Peyer's patch (tissue), 4 donors: Measurements from ENCODE around the gene ATP7B. TPM values are rescaled to one million over a fixed set of nuclear protein-coding genes. Genes with fewer than 3 reads are reported as not detected.

ENCODE experiments used
- DNase-seq, 3 donors: peaks; one replicate each; pipeline ENCODE4 v3.0.0-alpha.2; 2017 to 2019
- H3K27ac ChIP-seq, 4 donors: fragments of 200-600 bp; sonication (generic); one replicate each; pipeline ENCODE4 v1.5.1; 2016 to 2019
- H3K27me3 ChIP-seq, 2 donors: fragments of 200-600 bp; sonication (generic); one replicate each; pipeline ENCODE4 v1.5.1; 2019
- H3K36me3 ChIP-seq, 3 donors: fragments of 200-600 bp; sonication (generic); one replicate each; pipeline ENCODE4 v1.5.1; 2016 to 2019
- H3K4me1 ChIP-seq, 4 donors: fragments of 200-600 bp; sonication (generic); one replicate each; pipeline ENCODE4 v1.5.1; 2016 to 2019
- H3K4me3 ChIP-seq, 4 donors: fragments of 200-600 bp; sonication (generic); 1 replicate in 3 of 4; 2 replicates in 1 of 4; pipeline ENCODE4 v1.5.1; 2016 to 2019; ENCODE audit warnings: mild to moderate bottlenecking in 1 of 4
- H3K9me3 ChIP-seq, 4 donors: fragments of 200-600 bp; sonication (generic); one replicate each; pipeline ENCODE4 v1.5.1; 2016 to 2019; ENCODE audit warnings: mild to moderate bottlenecking in 1 of 4
- CTCF ChIP-seq, 6 experiments: fragments of 450-650 bp in 4 of 6; fragments of 200-600 bp in 2 of 6; sonication (generic) in 1 of 6; IDR thresholded peaks; one replicate each; pipeline ENCODE4 v1.5.1; 2017 to 2019; ENCODE audit warnings: antibody characterized with exemption in 6 of 6, mild to moderate bottlenecking in 3 of 6, moderate library complexity in 1 of 6
- POLR2A ChIP-seq, 2 donors: fragments of 450-650 bp; IDR thresholded peaks; one replicate each; pipeline ENCODE4 v1.5.1; 2017; ENCODE audit warnings: antibody characterized with exemption in 2 of 2, mild to moderate bottlenecking in 2 of 2, moderate library complexity in 2 of 2
- total RNA-seq, 4 donors: library from RNA; depleted of rRNA; stranded (reverse); fragments of >200 nt; gene quantifications; one replicate each; pipeline ENCODE4 v1.1.0, GENCODE V29; 2016

Gene ATP7B
- total RNA-seq, 4 donors from 2014 or later, result 5.0 to 40.2 (median 33.0) TPM

DNA sequence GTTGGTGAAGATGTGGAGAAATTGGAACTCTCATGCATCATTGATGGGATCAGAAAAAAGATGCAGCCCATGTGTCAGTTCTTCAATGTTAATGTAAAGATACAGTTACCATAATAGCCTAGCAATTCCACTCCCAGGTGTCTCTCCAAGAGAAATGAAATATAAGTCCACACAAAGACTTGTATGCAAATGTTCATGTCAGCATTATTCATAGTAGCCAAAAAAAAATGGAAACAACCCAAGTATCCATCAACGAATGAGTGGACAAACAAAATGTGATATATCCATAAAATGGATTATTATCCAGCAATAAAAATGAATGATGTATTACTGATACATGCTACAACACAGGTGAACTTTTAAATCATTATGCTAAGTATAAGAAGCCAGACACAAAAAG is 110.8 kb downstream of the ATP7B start:
- no peaks in the 10 kb centered on the region for H3K9me3 ChIP-seq
- no peak overlapping the region for H3K27ac ChIP-seq
- no peaks in the 10 kb centered on the region for H3K4me1 ChIP-seq
- DNase-seq, result no peak
- H3K27me3 ChIP-seq, result no peaks in the 10 kb centered on the region
- TF ChIP-seq CTCF (IDR thresholded peaks at IDR 0.05) (no peak), POLR2A (IDR thresholded peaks at IDR 0.05) (no peak)
- no peak overlapping the region for H3K4me3 ChIP-seq
- H3K36me3 ChIP-seq, result no peaks in the 10 kb centered on the region

DNA sequence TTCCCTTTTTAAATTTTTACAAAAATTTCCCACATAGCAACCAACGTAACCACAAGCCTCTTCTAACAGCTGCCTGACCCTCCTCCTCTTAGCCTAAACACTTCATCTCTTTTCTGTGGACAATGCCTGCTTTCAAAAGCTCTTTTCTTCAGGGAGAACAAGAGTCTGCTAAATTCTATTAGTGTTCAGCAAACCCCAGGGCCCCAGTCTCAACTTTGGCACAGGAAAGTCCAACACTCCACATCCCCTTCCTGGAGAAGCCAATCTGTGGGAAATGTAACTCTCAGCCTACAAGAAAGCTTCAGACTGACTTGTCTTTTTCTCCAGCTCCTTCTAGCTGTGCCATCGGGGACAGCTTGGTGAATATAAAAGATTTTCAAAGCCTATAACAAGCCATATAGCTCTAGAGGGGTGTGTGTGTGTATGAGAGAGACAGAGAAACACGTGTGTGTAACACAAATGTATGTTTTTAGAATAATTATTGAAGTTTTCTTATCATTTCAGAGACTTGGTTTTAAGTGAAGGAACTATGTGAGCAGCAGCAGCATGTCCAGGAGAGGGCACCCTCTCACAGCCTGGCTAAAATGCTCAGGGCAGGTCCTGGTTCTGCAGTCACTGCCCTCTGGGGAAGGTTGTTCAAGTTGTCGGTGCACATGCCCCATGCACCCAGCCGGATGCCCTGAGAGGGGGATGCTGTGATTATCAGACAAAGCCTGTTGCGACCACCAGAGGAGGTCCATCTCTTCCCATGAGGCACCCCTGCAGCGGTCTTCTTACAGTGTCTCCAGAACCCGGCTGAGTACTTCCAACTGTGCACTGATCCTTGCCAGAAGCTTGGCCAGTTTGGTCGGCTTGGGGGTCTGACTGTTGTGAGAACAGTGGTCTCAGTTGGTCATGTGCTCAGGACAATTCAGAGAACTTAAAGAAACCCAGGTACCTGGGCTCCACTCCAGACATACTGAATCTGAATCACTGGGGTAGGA is 115.1 kb downstream of the ATP7B start:
- Histone ChIP-seq H3K27me3 (no peaks in the 10 kb centered on the region), H3K9me3 (no peaks in the 10 kb centered on the region), H3K36me3 (no peaks in the 10 kb centered on the region), H3K4me3 (no peak overlapping the region), H3K27ac (no peak overlapping the region), H3K4me1 (no peaks in the 10 kb centered on the region)
- peak in 2 of 3 donors; percentile 58 to 71 for DNase-seq
- peak in 4 of 6 experiments; percentile 48 to 65 (median 63) for TF ChIP-seq CTCF (IDR thresholded peaks at IDR 0.05)
- no peak for TF ChIP-seq POLR2A (IDR thresholded peaks at IDR 0.05)

- Histone ChIP-seq H3K27ac (no peak overlapping the region), H3K27me3 (no peaks in the 10 kb centered on the region), H3K4me1 (no peaks in the 10 kb centered on the region), H3K4me3 (no peak overlapping the region), H3K36me3 (no peaks in the 10 kb centered on the region), H3K9me3 (no peaks in the 10 kb centered on the region)
- TF ChIP-seq POLR2A (IDR thresholded peaks at IDR 0.05), result no peak
- TF ChIP-seq CTCF (IDR thresholded peaks at IDR 0.05), result no peak
- DNase-seq, result no peak
These were observed 117.0 kb downstream of the ATP7B start for GRCh38 chr13:51894239-51894638.

DNA sequence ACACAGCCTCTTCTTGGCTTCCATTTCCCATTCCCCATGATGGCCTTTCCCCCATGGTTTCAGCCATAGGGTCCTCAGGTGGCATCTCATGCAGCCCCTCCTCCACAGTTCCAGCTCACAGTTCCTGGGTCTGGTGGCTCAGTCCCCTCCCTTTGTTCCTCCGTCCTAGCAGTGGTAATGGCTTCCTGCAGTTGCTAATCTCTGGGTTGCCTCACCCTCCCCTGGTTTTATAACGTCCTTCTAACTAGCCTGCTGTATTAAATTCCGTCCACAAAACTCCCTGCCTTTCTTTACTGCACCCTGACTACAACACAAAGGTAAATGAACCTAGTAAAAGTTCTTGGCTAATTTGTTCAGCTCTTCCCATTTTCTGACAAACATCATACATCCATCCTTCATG is 118.6 kb downstream of the ATP7B start:
- TF ChIP-seq POLR2A (IDR thresholded peaks at IDR 0.05) (no peak), CTCF (IDR thresholded peaks at IDR 0.05) (no peak)
- Histone ChIP-seq H3K36me3 (no peaks in the 10 kb centered on the region), H3K4me3 (no peak overlapping the region), H3K9me3 (no peaks in the 10 kb centered on the region), H3K27ac (no peak overlapping the region), H3K27me3 (no peaks in the 10 kb centered on the region), H3K4me1 (no peaks in the 10 kb centered on the region)
- no peak for DNase-seq

DNA sequence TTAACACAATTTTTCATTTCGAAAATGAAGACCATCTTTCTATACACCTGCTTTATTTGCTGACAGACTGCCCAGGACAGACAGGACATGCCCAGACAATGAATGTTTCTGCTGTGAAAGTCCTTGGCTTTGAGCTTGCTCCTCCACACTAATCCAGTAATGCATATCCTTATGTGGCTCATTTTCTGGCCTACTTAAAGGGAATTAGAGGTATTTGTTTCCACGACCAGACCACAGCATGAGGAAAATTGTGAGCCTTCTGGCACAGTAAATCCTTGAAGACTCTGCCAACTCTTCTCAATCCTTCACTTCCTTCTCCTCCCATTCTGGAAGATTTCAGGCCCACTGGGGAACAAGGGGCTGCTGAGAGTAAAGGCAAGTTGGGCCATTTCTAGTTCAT is 123.8 kb downstream of the ATP7B start:
- no peak for DNase-seq
- Histone ChIP-seq H3K27ac (no peak overlapping the region), H3K36me3 (no peaks in the 10 kb centered on the region), H3K4me1 (no peaks in the 10 kb centered on the region), H3K27me3 (no peaks in the 10 kb centered on the region), H3K9me3 (peaks cover 0 to 9% (median 0%) of the 10 kb centered on the region in 4 donors), H3K4me3 (no peak overlapping the region)
- no peak for TF ChIP-seq POLR2A (IDR thresholded peaks at IDR 0.05)

DNA sequence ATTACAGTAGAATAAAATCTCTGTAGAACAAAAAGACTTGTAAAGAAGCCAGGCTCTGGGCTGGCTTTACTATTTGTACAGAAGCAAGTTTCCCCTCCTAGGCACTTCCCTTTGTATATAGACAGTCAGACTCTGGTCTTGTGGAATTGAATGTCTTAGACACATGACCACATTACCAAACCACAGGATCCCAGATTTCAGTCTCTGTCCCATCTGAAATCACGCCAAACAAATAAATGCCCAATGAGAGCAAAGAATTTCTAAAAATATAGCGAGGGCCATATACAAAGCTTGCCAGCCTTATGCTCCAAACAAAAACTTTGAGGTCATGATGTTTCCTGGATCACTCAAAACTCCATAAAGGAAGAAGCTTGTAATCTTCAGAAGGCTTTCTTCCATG is 125.6 kb downstream of the ATP7B start:
- Histone ChIP-seq H3K4me1 (no peaks in the 10 kb centered on the region), H3K27ac (no peak overlapping the region), H3K36me3 (no peaks in the 10 kb centered on the region), H3K4me3 (no peak overlapping the region), H3K9me3 (peaks cover 0 to 9% (median 0%) of the 10 kb centered on the region in 4 donors), H3K27me3 (no peaks in the 10 kb centered on the region)
- DNase-seq, result no peak
- TF ChIP-seq POLR2A (IDR thresholded peaks at IDR 0.05), result no peak
- TF ChIP-seq CTCF (IDR thresholded peaks at IDR 0.05), result no peak
